Peyer's patch (tissue), 4 donors: ENCODE measurements around the gene ATG10.

ENCODE experiments used
- POLR2A ChIP-seq, 2 donors: fragments of 450-650 bp; IDR thresholded peaks; one replicate each; pipeline ENCODE4 v1.5.1; 2017; ENCODE audit warnings: antibody characterized with exemption in 2 of 2, mild to moderate bottlenecking in 2 of 2, moderate library complexity in 2 of 2
- TF ChIP-seq, protein P1 (sequence below), 6 experiments: fragments of 450-650 bp in 4 of 6; fragments of 200-600 bp in 2 of 6; sonication (generic) in 1 of 6; IDR thresholded peaks; one replicate each; pipeline ENCODE4 v1.5.1; 2017 to 2019; ENCODE audit warnings: antibody characterized with exemption in 6 of 6, mild to moderate bottlenecking in 3 of 6, moderate library complexity in 1 of 6

DNA sequence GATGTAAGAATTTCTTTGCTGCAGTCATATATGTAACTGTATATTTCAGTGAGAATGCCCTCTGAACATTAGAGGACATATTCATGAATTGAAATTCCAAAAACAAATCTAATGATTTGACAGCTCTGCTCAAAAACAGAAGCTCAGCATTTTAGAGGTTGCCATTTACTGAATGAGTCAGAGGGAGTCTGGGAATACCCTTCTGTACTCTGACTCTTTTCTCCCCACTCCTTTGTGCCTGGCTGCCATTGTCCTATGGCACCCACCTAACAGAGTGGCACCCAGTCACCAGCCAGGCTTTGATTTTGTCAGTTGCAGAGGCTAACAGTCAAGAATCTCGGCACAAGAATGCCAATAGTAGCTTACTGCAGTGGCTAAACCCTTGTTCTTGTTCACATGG is 133.6 kb downstream of the ATG10 start:
- TF ChIP-seq, protein P1, sequence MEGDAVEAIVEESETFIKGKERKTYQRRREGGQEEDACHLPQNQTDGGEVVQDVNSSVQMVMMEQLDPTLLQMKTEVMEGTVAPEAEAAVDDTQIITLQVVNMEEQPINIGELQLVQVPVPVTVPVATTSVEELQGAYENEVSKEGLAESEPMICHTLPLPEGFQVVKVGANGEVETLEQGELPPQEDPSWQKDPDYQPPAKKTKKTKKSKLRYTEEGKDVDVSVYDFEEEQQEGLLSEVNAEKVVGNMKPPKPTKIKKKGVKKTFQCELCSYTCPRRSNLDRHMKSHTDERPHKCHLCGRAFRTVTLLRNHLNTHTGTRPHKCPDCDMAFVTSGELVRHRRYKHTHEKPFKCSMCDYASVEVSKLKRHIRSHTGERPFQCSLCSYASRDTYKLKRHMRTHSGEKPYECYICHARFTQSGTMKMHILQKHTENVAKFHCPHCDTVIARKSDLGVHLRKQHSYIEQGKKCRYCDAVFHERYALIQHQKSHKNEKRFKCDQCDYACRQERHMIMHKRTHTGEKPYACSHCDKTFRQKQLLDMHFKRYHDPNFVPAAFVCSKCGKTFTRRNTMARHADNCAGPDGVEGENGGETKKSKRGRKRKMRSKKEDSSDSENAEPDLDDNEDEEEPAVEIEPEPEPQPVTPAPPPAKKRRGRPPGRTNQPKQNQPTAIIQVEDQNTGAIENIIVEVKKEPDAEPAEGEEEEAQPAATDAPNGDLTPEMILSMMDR (IDR thresholded peaks at IDR 0.05): no peak
- TF ChIP-seq POLR2A (IDR thresholded peaks at IDR 0.05): no peak
